Motor neuron (in vitro differentiated cells): Measurements from ENCODE around the gene NAXE. TPM values are rescaled to one million over a fixed set of nuclear protein-coding genes. Genes with fewer than 3 reads are reported as not detected.
"Not testable (repeated sequence)": the region's sequence is repeated elsewhere in the genome, so short reads cannot be mapped to it uniquely, and the experiment has no call there.

Experiments used
- ATAC-seq, 8 experiments: fragments of 200-7000 bp; cut with Tn5 transposase; replicated peaks in 6 of 8; 2 replicates each; pipeline ENCODE4 v1.8.0; 2021; ENCODE audit warnings: mild to moderate bottlenecking in 8 of 8, moderate library complexity in 8 of 8
- H3K27ac ChIP-seq, 2 donors: fragments of 250-450 bp; sonication (Bioruptor Pico); 2 replicates each; pipeline ENCODE4 v1.9.0; 2021; ENCODE audit warnings: antibody characterized with exemption in 2 of 2, mild to moderate bottlenecking in 2 of 2, moderate library complexity in 1 of 2
- H3K4me1 ChIP-seq, 2 donors: fragments of 250-450 bp; sonication (Bioruptor Pico); replicated peaks in 1 of 2; 2 replicates each; pipeline ENCODE4 v1.6.1; 2021; ENCODE audit warnings: antibody characterized with exemption in 2 of 2, mild to moderate bottlenecking in 2 of 2, moderate library complexity in 1 of 2
- H3K4me3 ChIP-seq, 5 donors: fragments of 250-450 bp; sonication (Bioruptor Pico); 2 replicates each; pipeline ENCODE4 v1.9.0; 2021; ENCODE audit warnings: antibody characterized with exemption in 5 of 5, mild to moderate bottlenecking in 5 of 5, moderate library complexity in 4 of 5
- WGBS, 10 experiments: fragments of 450-650 bp; shearing (Covaris generic); methylation state at CpG; one replicate each; pipeline ENCODE4 v1.0.0; 2022; 5-methylcytosine and 5-hydroxymethylcytosine counted together
- in situ Hi-C, 9 experiments: fragments of 400-800 bp; cut with MboI; loops; one replicate each; pipeline ENCODE4 v1.15.0; 2021; ENCODE audit warnings: low sequenced_read_pairs in 9 of 9, low pct_unique_long_range_greater_than_20kb in 2 of 9; ENCODE audit not compliant: unreplicated experiment in 9 of 9
- total RNA-seq, 8 experiments: library from RNA; unstranded; fragments of 300-600 nt; gene quantifications; 2 replicates each; pipeline versions ENCODE4 v1.2.3 to v1.2.4, GENCODE V29; 2022

Gene NAXE
- total RNA-seq, 8 experiments from 2014 or later: 50.1 to 168 (median 66.6) TPM

DNA sequence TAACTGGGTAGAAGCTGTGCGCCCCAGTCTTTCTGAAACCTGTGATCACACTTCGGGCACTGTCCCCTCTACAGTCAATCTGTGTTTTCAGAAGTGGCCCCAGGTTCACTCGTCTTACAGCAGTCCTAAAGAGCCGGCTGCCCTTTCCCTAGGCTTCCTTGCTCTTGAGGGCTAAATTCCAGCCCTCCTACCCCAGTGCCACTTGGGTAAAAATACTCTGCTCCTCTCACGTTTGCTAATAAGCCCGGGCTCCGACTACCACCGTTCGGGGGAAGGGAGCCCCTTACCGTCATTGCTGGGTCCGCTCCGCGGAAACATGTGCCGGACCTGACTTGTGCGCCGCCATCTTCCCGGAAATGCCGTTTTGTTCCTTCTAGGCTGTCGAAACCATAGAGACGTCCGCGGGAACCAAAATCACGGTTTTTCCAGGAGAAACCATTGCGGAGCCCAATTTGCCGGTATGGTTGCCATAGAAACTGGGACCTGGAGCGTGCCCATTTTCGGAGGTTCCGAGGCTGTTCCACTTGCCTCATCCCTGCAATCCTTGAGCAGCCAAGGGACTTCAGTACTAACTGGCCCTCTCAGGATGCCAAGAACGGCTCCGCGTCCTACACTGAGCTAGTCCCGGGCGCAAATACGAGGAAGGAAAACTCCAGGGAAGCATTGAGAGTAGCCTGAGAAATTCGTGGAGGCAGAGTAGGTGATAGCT, 9.7 kb downstream of the NAXE start, which contains the start of gene GPATCH4:
GPATCH4 (minus strand) TSS at position 358 of the 709 bp plus-strand sequence.
- Histone ChIP-seq H3K4me3 (peak within 1 kb of the TSS; percentile 53 to 97 (median 71)), H3K27ac (peak within 1 kb of the TSS; percentile 43 to 70), H3K4me1 (peaks cover 9 to 14% of the 10 kb centered on the region in 2 donors)
- 0 to 4% (median 0%) methylated on average over 1 to 35 of the region's 35 CpGs; no CpG with 5 or more reads in 1 of the 10 experiments for WGBS, 10 experiments
- ATAC-seq: peak; percentile 86 to 94 (median 92)
- in situ Hi-C loops: loop anchor here in 4 of 9 experiments (10.0 to 25.0 kb wide), 3 partner anchors 146 to 214 kb away; no protein-coding TSS in a partner anchor

- H3K4me3 ChIP-seq: peak overlapping the region; percentile 53 to 97 (median 71)
- H3K27ac ChIP-seq: peak overlapping the region; percentile 43 to 70
- ATAC-seq: peak in 7 of 8 experiments; percentile 3 to 26 (median 10)
- 35 to 100% (median 79%) methylated on average over 1 to 11 of the region's 12 CpGs; no CpG with 5 or more reads in 2 of the 10 experiments for WGBS, 10 experiments
- H3K4me1 ChIP-seq: peaks cover 9 to 14% of the 10 kb centered on the region in 2 donors
- in situ Hi-C loops: loop anchor here in 4 of 9 experiments (10.0 to 25.0 kb wide), 3 partner anchors 147 to 215 kb away; no protein-coding TSS in a partner anchor
These were observed 10.3 kb downstream of the NAXE start for GRCh38 chr1:156601892-156602291.

- H3K4me3 ChIP-seq: no peak overlapping the region
- no peak for ATAC-seq
- 7 to 75% (median 34%) methylated on average over 3 to 10 of the region's 10 CpGs; no CpG with 5 or more reads in 1 of the 10 experiments for WGBS, 10 experiments
- H3K4me1 ChIP-seq: peaks cover 9 to 14% of the 10 kb centered on the region in 2 donors
- in situ Hi-C loops: loop anchor here in 4 of 9 experiments (10.0 to 25.0 kb wide), 3 partner anchors 148 to 215 kb away; no protein-coding TSS in a partner anchor
- no peak overlapping the region for H3K27ac ChIP-seq
These were observed 11.0 kb downstream of the NAXE start for GRCh38 chr1:156602557-156602993.

- H3K4me3 ChIP-seq, ATAC-seq, H3K4me1 ChIP-seq, H3K27ac ChIP-seq: not testable (repeated sequence)
- 43 to 93% (median 79%) methylated on average over 2 to 4 of the region's 4 CpGs; no CpG with 5 or more reads in 4 of the 10 experiments for WGBS, 10 experiments
- in situ Hi-C loops: loop anchor here in 4 of 9 experiments (10.0 to 25.0 kb wide), 3 partner anchors 153 to 220 kb away; no protein-coding TSS in a partner anchor
These were observed 15.8 kb downstream of the NAXE start for GRCh38 chr1:156607344-156607743.

DNA sequence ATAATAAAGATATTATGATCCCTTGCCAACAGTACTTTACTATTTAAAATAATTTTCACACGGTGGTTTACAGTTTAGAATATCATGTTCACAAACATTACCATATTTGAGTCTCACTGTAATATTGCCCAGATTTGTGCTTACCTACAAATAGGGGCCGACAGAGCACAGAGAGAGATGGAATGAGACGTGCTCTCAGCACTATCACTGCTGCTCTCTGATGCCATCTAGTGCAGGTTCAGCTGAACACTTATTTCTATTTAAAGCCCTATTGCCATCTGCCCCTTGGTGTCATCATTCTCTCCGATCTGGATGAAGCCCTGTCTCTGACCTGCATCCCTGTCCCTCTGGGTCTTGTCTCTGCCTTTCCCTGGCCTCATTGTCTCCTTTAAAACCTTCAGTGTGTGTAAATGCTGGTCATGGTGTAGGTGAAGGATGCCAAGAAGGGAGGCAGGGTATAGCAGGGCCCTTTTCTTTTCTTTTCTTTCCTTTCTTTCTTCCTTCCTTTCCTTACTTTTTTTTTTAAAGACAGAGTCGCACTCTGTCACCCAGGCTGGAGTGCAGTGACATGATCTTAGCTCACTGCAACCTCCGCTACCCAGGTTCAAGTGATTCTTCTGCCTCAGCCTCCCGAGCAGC, 16.6 kb downstream of the NAXE start:
- no peak overlapping the region for H3K27ac ChIP-seq
- in situ Hi-C loops: loop anchor here in 4 of 9 experiments (10.0 to 25.0 kb wide), 3 partner anchors 153 to 221 kb away; no protein-coding TSS in a partner anchor
- ATAC-seq: peak; percentile 98 to 100 (median 99)
- H3K4me3 ChIP-seq: no peak overlapping the region
- WGBS, 10 experiments: 0 to 50% (median 32%) methylated on average over 1 to 7 of the region's 7 CpGs
- peaks cover 5 to 7% of the 10 kb centered on the region in 2 donors for H3K4me1 ChIP-seq

- WGBS, 10 experiments: 17 to 80% (median 42%) methylated on average over 1 to 6 of the region's 6 CpGs; no CpG with 5 or more reads in 1 of the 10 experiments
- H3K4me1 ChIP-seq: peaks cover 5 to 7% of the 10 kb centered on the region in 2 donors
- H3K27ac ChIP-seq: no peak overlapping the region
- in situ Hi-C loops: loop anchor here in 4 of 9 experiments (10.0 to 25.0 kb wide), 3 partner anchors 154 to 222 kb away; no protein-coding TSS in a partner anchor
- ATAC-seq: peak in 6 of 8 experiments; percentile 55 to 74 (median 57)
- H3K4me3 ChIP-seq: no peak overlapping the region
These were observed 17.4 kb downstream of the NAXE start for GRCh38 chr1:156608981-156609380.

DNA sequence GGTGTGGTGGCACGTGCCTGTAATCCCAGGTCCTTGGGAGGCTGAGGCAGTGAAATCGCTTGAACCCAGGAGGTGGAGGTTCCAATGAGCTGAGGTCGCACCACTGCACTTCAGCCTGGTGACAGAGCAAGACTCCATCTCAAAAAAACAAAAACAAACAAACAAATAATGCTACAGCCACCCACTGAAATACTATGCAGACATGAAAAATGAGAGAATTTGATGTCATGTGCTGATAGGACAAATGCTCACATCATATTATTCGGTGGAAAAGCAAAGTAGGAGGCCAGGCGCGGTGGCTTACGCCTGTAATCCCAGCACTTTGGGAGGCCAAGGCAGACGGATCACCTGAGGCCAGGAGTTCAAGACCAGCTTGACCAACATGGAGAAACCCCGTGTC, 18.5 kb downstream of the NAXE start:
- 35 to 100% (median 84%) methylated on average over 3 to 9 of the region's 9 CpGs; no CpG with 5 or more reads in 1 of the 10 experiments for WGBS, 10 experiments
- in situ Hi-C loops: loop anchor here in 3 of 9 experiments (25.0 kb wide), 2 partner anchors 173 to 223 kb away; no protein-coding TSS in a partner anchor
- not testable (repeated sequence) for H3K27ac ChIP-seq, ATAC-seq, H3K4me3 ChIP-seq, H3K4me1 ChIP-seq

DNA sequence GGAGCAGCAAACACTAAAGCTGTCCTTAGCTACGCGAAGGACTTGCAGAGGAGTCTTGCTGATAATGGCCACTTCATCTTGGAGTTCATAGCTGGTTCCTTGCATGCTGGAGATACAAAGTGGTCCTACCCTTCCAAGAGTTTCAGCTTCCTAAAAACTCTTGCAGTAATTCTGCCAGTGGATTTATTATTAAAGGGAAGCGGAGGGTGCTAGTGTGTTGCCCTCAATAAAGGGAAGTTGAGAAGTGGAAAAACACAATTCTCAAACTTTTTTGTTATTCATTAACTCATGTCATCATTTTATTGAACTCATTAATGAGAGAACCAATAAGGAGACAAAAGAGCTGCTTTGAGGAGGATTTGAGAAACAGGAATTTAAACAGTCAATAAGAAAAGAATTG, 21.1 kb downstream of the NAXE start:
- 14 to 100% (median 67%) methylated on average over 1 to 3 of the region's 3 CpGs for WGBS, 10 experiments
- in situ Hi-C loops: loop anchor here in 3 of 9 experiments (25.0 kb wide), 2 partner anchors 175 to 225 kb away; no protein-coding TSS in a partner anchor

DNA sequence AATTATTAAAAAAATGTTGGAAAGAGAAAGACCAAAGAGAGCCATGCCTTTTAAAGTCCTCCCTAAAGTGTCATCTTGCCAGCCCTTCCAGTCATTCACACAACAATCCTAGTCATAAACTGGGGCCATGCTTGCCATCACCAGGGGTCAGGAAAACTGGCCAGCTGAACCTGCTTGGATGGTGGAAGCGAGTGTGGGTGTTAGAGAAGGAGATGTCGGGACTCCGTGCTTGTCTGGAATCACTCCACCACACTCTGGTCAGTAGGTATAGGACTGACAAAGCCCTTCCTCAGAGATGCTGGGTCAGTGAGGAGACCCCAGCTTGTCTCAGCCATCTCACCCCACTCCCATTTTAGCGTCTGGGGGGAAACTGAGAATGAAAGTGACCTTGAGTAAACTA, 24.4 kb downstream of the NAXE start:
- Histone ChIP-seq H3K27ac (no peak overlapping the region), H3K4me3 (no peak overlapping the region), H3K4me1 (peaks cover 11 to 18% of the 10 kb centered on the region in 2 donors)
- WGBS, 10 experiments: 25 to 100% (median 60%) methylated on average over 1 to 4 of the region's 4 CpGs; no CpG with 5 or more reads in 3 of the 10 experiments
- in situ Hi-C loops: loop anchor here in 3 of 9 experiments (25.0 kb wide), 2 partner anchors 179 to 229 kb away; no protein-coding TSS in a partner anchor
- ATAC-seq: peak in 4 of 8 experiments; percentile 15 to 29 (median 20)

More for the DNA sequence above, 21.1 kb downstream of the NAXE start:
- Histone ChIP-seq H3K4me3 (no peak overlapping the region), H3K27ac (no peak overlapping the region), H3K4me1 (peaks cover 16 to 20% of the 10 kb centered on the region in 2 donors)
- ATAC-seq: no peak

DNA sequence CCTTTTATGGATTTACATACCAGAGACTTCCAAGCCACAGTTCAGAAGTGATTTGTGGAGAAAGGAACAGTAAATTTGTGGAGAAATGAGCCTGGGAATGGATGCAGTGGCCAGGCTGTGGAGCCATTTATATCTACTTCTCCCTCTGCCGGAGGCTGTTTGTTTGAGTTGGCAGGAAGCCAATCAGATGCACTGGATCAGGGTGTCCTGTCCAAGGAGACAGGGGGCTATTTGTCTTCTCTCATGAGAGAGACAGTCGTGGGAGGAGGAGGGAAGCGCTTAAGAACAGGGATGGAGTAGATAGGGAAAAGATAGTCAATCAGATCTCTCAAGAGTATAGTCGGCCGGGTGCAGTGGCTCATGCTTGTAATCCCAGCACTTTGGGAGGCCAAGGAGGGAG, 24.9 kb downstream of the NAXE start:
- 0 to 50% (median 30%) methylated on average over 1 to 5 of the region's 5 CpGs; no CpG with 5 or more reads in 3 of the 10 experiments for WGBS, 10 experiments
- ATAC-seq: peak in 6 of 8 experiments; percentile 83 to 96 (median 90)
- in situ Hi-C loops: loop anchor here in 3 of 9 experiments (25.0 kb wide), 2 partner anchors 179 to 229 kb away; no protein-coding TSS in a partner anchor
- Histone ChIP-seq H3K4me3 (no peak overlapping the region), H3K27ac (no peak overlapping the region), H3K4me1 (peaks cover 11 to 18% of the 10 kb centered on the region in 2 donors)

GRCh38 chr1:156618853-156619581, 27.4 kb downstream of the NAXE start, which contains the start of gene HAPLN2:
Gene HAPLN2, plus strand, starts transcription at chr1:156619415. Its CDS starts 4,076 bp downstream, at chr1:156623491.
- ATAC-seq: peak in 1 of 8 experiments; percentile 42
- Histone ChIP-seq H3K27ac (no peak within 1 kb of the TSS), H3K4me1 (peaks cover 11 to 21% of the 10 kb centered on the region in 2 donors), H3K4me3 (no peak within 1 kb of the TSS)
- in situ Hi-C loops: loop anchor here in 3 of 9 experiments (25.0 kb wide), 2 partner anchors 182 to 232 kb away; no protein-coding TSS in a partner anchor
- WGBS, 10 experiments: 0 to 7% (median 3%) methylated on average over 1 to 7 of the region's 7 CpGs; no CpG with 5 or more reads in 2 of the 10 experiments
